GM21529 (cell line): ENCODE data around the gene NIPAL4.
"Not testable (repeated sequence)": the region's sequence is repeated elsewhere in the genome, so short reads cannot be mapped to it uniquely, and the experiment has no call there.

Experiments
- ATAC-seq: cut with Tn5 transposase; IDR thresholded peaks from one replicate; pipeline ENCODE4 v1.9.1; 2021; ENCODE audit not compliant: unreplicated experiment

Gene NIPAL4

GRCh38 chr5:157463081-157463480, 3.1 kb downstream of the NIPAL4 start:
- ATAC-seq = no peak

- ATAC-seq = no peak
These were observed 3.9 kb downstream of the NIPAL4 start for GRCh38 chr5:157463621-157464518.

GRCh38 chr5:157464519-157465171, 4.6 kb downstream of the NIPAL4 start:
- peak; percentile 91 for ATAC-seq

GRCh38 chr5:157468293-157468965, 8.4 kb downstream of the NIPAL4 start:
- ATAC-seq = no peak

GRCh38 chr5:157469073-157469472, 9.1 kb downstream of the NIPAL4 start:
- no peak for ATAC-seq

GRCh38 chr5:157469687-157470086, 9.7 kb downstream of the NIPAL4 start:
- ATAC-seq = no peak

GRCh38 chr5:157470631-157471030, 10.6 kb downstream of the NIPAL4 start:
- no peak for ATAC-seq

GRCh38 chr5:157471709-157472108, 11.7 kb downstream of the NIPAL4 start:
- no peak for ATAC-seq

- ATAC-seq = no peak
These were observed 13.6 kb downstream of the NIPAL4 start for GRCh38 chr5:157473383-157474320.

GRCh38 chr5:157475432-157475831, 15.4 kb downstream of the NIPAL4 start:
- no peak for ATAC-seq

- ATAC-seq = peak; percentile 74
These were observed 16.8 kb downstream of the NIPAL4 start for GRCh38 chr5:157476702-157477408.

- ATAC-seq = no peak
These were observed 17.9 kb downstream of the NIPAL4 start for GRCh38 chr5:157477814-157478494.

GRCh38 chr5:157478726-157479125, 18.7 kb downstream of the NIPAL4 start:
- ATAC-seq = no peak

- no peak for ATAC-seq
These were observed 19.2 kb downstream of the NIPAL4 start for GRCh38 chr5:157479166-157479565.

GRCh38 chr5:157479612-157480510, 19.8 kb downstream of the NIPAL4 start:
- ATAC-seq = no peak

- no peak for ATAC-seq
These were observed 21.3 kb downstream of the NIPAL4 start for GRCh38 chr5:157481265-157481664.

- ATAC-seq = no peak
These were observed 21.7 kb downstream of the NIPAL4 start for GRCh38 chr5:157481666-157482065.

- ATAC-seq = not testable (repeated sequence)
These were observed 22.7 kb downstream of the NIPAL4 start for GRCh38 chr5:157482702-157483101.
